Transverse colon (tissue), 4 donors: ENCODE data around the gene CGREF1. TPM values are rescaled to one million over a fixed set of nuclear protein-coding genes. Genes with fewer than 3 reads are reported as not detected.
A peak's percentile ranks its signal among the peaks of the same experiment; 100 is the strongest.

Source experiments
- DNase-seq: peaks from one replicate; pipeline ENCODE4 v3.0.0-alpha.2; 2019
- H3K27ac ChIP-seq, 4 donors: fragments of 200-600 bp; sonication (generic); 2 replicates each; pipeline ENCODE4 v1.5.1; 2016 to 2018; ENCODE audit warnings: inconsistent platforms in 4 of 4
- H3K27me3 ChIP-seq: fragments of 200-600 bp; sonication (generic); 2 replicates; pipeline ENCODE4 v1.5.1; 2017; ENCODE audit warnings: inconsistent platforms
- H3K36me3 ChIP-seq, 4 donors: fragments of 200-600 bp; sonication (generic); 2 replicates each; pipeline ENCODE4 v1.5.1; 2017 to 2019; ENCODE audit warnings: inconsistent platforms in 4 of 4
- H3K4me1 ChIP-seq, 4 donors: fragments of 200-600 bp; sonication (generic); 2 replicates each; pipeline ENCODE4 v1.5.1; 2017 to 2020; ENCODE audit warnings: inconsistent platforms in 4 of 4
- H3K4me3 ChIP-seq, 4 donors: fragments of 200-600 bp; sonication (generic); 1 replicate in 1 of 4; 2 replicates in 3 of 4; pipeline versions ENCODE4 v1.5.1 to v1.6.1; 2017 to 2019; ENCODE audit warnings: inconsistent platforms in 4 of 4
- H3K9me3 ChIP-seq, 2 donors: fragments of 200-600 bp; sonication (generic); 2 replicates each; pipeline ENCODE4 v1.5.1; 2017 to 2019; ENCODE audit warnings: inconsistent platforms in 2 of 2
- EP300 ChIP-seq: sonication (generic); formaldehyde crosslinking; IDR thresholded peaks from one replicate; pipeline ENCODE4 v1.6.1; 2017; ENCODE audit warnings: antibody characterized with exemption, low read depth
- POLR2A ChIP-seq: fragments of 450-650 bp; IDR thresholded peaks from one replicate; pipeline ENCODE4 v1.6.1; 2016; ENCODE audit warnings: antibody characterized with exemption, mild to moderate bottlenecking, moderate library complexity
- POLR2AphosphoS5 ChIP-seq, 3 donors: sonication (generic); formaldehyde crosslinking; IDR thresholded peaks; one replicate each; pipeline ENCODE4 v1.6.1; 2016; ENCODE audit warnings: antibody characterized with exemption in 3 of 3
- WGBS, 2 donors: methylation state at CpG; one replicate each; pipeline ENCODE4 v1.1.5; 2018; ENCODE audit warnings: low coverage in 1 of 2; 5-methylcytosine and 5-hydroxymethylcytosine counted together
- in situ Hi-C, 4 donors: fragments of 200-750 bp; cut with MboI; loops; one replicate each; pipeline versions ENCODE4 v1.15.0 to v1.15.1; 2017; ENCODE audit warnings: low sequenced_read_pairs in 3 of 4, low pct_ligation_motif_present in 1 of 4, low pct_unique_long_range_greater_than_20kb in 1 of 4
- intact Hi-C: fragments of 100-400 bp; cut with DNase I; formaldehyde crosslinking; loops from one replicate; pipeline ENCODE4 v1.15.1; 2023; ENCODE audit warnings: low total_unique reads
- total RNA-seq, 4 donors: library from RNA; depleted of rRNA; stranded (reverse); fragments of >200 nt; gene quantifications; one replicate each; pipeline ENCODE4 v1.1.0, GENCODE V29; 2016
- TF ChIP-seq, protein P1 (sequence below), 5 experiments: fragments of 200-600 bp in 3 of 5; fragments of 450-650 bp in 2 of 5; sonication (generic) in 3 of 5; IDR thresholded peaks; 1 replicate in 2 of 5; 2 replicates in 3 of 5; pipeline ENCODE4 v1.5.1; 2016 to 2017; ENCODE audit warnings: antibody characterized with exemption in 5 of 5, inconsistent platforms in 3 of 5, mild to moderate bottlenecking in 2 of 5, moderate library complexity in 1 of 5

The CGREF1 gene
- total RNA-seq, 4 donors from 2014 or later = 0.27 to 4.9 (median 1.1) TPM; not detected in 1

DNA sequence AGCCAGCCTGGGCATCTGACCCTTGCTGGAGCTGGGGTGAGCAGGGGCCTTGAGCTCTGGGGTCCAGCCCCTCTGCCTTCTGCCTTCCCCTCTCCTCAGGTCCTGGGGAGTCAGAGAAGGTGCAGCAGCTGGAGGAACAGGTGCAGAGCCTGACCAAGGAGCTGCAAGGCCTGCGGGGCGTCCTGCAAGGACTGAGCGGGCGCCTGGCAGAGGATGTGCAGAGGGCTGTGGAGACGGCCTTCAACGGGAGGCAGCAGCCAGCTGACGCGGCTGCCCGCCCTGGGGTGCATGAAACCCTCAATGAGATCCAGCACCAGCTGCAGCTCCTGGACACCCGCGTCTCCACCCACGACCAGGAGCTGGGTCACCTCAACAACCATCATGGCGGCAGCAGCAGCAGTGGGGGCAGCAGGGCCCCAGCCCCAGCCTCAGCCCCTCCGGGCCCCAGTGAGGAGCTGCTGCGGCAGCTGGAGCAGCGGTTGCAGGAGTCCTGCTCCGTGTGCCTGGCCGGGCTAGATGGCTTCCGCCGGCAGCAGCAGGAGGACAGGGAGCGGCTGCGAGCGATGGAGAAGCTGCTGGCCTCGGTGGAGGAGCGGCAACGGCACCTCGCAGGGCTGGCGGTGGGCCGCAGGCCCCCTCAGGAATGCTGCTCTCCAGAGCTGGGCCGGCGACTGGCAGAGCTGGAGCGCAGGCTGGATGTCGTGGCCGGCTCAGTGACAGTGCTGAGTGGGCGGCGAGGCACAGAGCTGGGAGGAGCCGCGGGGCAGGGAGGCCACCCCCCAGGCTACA is 36.8 kb downstream of the CGREF1 start:
- Histone ChIP-seq H3K36me3 (no peaks in the 10 kb centered on the region), H3K4me1 (peaks cover 24 to 61% (median 32%) of the 10 kb centered on the region in 4 donors), H3K4me3 (peak overlapping the region in 1 of 4 donors; percentile 59), H3K27ac (peak overlapping the region; percentile 85 to 96 (median 93)), H3K27me3 (no peaks in the 10 kb centered on the region), H3K9me3 (no peaks in the 10 kb centered on the region)
- intact Hi-C loops = no loop called here
- WGBS, 2 donors = 82% methylated on average over 37 of the region's 38 CpGs; no CpG with 5 or more reads in 1 of the 2 donors
- in situ Hi-C loops = loop anchor here (10.0 to 25.0 kb wide), 2 partner anchors 117 to 120 kb away; partner anchors contain the start of gene MAPRE3 (in 3 of the 4)
- DNase-seq = no peak
- TF ChIP-seq POLR2AphosphoS5 (IDR thresholded peaks at IDR 0.05) = no peak
- TF ChIP-seq POLR2A = no peak
- TF ChIP-seq EP300 = no peak
- TF ChIP-seq, protein P1, sequence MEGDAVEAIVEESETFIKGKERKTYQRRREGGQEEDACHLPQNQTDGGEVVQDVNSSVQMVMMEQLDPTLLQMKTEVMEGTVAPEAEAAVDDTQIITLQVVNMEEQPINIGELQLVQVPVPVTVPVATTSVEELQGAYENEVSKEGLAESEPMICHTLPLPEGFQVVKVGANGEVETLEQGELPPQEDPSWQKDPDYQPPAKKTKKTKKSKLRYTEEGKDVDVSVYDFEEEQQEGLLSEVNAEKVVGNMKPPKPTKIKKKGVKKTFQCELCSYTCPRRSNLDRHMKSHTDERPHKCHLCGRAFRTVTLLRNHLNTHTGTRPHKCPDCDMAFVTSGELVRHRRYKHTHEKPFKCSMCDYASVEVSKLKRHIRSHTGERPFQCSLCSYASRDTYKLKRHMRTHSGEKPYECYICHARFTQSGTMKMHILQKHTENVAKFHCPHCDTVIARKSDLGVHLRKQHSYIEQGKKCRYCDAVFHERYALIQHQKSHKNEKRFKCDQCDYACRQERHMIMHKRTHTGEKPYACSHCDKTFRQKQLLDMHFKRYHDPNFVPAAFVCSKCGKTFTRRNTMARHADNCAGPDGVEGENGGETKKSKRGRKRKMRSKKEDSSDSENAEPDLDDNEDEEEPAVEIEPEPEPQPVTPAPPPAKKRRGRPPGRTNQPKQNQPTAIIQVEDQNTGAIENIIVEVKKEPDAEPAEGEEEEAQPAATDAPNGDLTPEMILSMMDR (IDR thresholded peaks at IDR 0.05) = no peak

DNA sequence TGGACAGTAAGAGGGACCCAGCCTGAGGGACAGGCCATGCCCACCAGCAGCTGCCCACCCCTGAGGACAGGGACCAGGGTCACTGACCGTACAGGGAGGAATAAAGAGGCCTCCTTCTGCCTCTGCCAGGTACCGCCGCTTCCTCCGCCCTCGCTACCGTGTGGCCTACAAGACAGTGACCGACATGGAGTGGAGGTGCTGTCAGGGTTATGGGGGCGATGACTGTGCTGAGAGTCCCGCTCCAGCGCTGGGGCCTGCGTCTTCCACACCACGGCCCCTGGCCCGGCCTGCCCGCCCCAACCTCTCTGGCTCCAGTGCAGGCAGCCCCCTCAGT is 38.4 kb downstream of the CGREF1 start:
- TF ChIP-seq POLR2AphosphoS5 (IDR thresholded peaks at IDR 0.05) = no peak
- no peak for TF ChIP-seq EP300
- no peak for TF ChIP-seq POLR2A
- TF ChIP-seq, protein P1 (IDR thresholded peaks at IDR 0.05) = no peak
- H3K9me3 ChIP-seq = no peaks in the 10 kb centered on the region
- in situ Hi-C loops = loop anchor here (10.0 to 25.0 kb wide), 2 partner anchors 116 to 118 kb away; partner anchors contain the start of gene MAPRE3 (in 3 of the 4)
- no peak for DNase-seq
- H3K36me3 ChIP-seq = no peaks in the 10 kb centered on the region
- H3K4me1 ChIP-seq = peaks cover 18 to 67% (median 28%) of the 10 kb centered on the region in 4 donors
- H3K27me3 ChIP-seq = no peaks in the 10 kb centered on the region
- WGBS, 2 donors = 82% methylated on average over 14 of the region's 14 CpGs; no CpG with 5 or more reads in 1 of the 2 donors
- intact Hi-C loops = no loop called here
- peak overlapping the region; percentile 92 to 96 (median 95) for H3K27ac ChIP-seq
- peak overlapping the region in 3 of 4 donors; percentile 35 to 59 (median 37) for H3K4me3 ChIP-seq

DNA sequence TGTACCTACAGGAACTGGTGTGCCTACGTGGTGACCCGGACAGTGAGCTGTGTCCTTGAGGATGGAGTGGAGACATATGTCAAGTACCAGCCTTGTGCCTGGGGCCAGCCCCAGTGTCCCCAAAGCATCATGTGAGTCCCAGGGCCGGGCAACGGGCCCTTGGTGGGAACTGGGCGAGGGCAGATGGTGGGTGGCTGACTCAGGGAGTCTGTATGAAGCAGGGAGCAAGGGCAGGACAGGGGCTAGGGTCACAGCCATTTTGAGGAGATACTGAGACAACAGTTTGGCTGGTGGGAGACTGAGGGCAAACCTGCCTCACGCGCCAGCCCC is 38.8 kb downstream of the CGREF1 start:
- Histone ChIP-seq H3K9me3 (no peaks in the 10 kb centered on the region), H3K36me3 (no peaks in the 10 kb centered on the region), H3K4me3 (peak overlapping the region; percentile 35 to 60 (median 48)), H3K27ac (peak overlapping the region; percentile 92 to 96 (median 95)), H3K4me1 (peaks cover 16 to 67% (median 26%) of the 10 kb centered on the region in 4 donors), H3K27me3 (no peaks in the 10 kb centered on the region)
- no peak for DNase-seq
- 75% methylated on average over 7 of the region's 7 CpGs; no CpG with 5 or more reads in 1 of the 2 donors for WGBS, 2 donors
- in situ Hi-C loops (loop anchor here (10.0 to 25.0 kb wide), 2 partner anchors 115 to 118 kb away; partner anchors contain the start of gene MAPRE3 (in 3 of the 4)), intact Hi-C loops (no loop called here)
- TF ChIP-seq EP300 (no peak), POLR2A (no peak), POLR2AphosphoS5 (IDR thresholded peaks at IDR 0.05) (no peak)
- TF ChIP-seq, protein P1 (IDR thresholded peaks at IDR 0.05) = no peak
